ENCODE data around the gene BAIAP2.

The BAIAP2 gene

GRCh38 chr17:81053041-81053970 is 18.4 kb downstream of the BAIAP2 start:
- no peak for DNase-seq

GRCh38 chr17:81054308-81054707 is 19.4 kb downstream of the BAIAP2 start:
- DNase-seq = no peak

- no peak for DNase-seq
Observed at GRCh38 chr17:81054881-81055370, 20.0 kb downstream of the BAIAP2 start.

- no peak for DNase-seq
Observed at GRCh38 chr17:81056312-81056711, 21.4 kb downstream of the BAIAP2 start.

- no peak for DNase-seq
Observed at GRCh38 chr17:81057079-81057730, 22.3 kb downstream of the BAIAP2 start.

- no peak for DNase-seq
Observed at GRCh38 chr17:81057777-81058176, 22.8 kb downstream of the BAIAP2 start.

- no peak for DNase-seq
Observed at GRCh38 chr17:81058263-81058871, 23.4 kb downstream of the BAIAP2 start.

GRCh38 chr17:81059026-81059425 is 24.1 kb downstream of the BAIAP2 start:
- DNase-seq = no peak

- DNase-seq = no peak
Observed at GRCh38 chr17:81060416-81060815, 25.5 kb downstream of the BAIAP2 start.

- DNase-seq = no peak
Observed at GRCh38 chr17:81061027-81061735, 26.2 kb downstream of the BAIAP2 start.

GRCh38 chr17:81062014-81062780 is 27.2 kb downstream of the BAIAP2 start:
- no peak for DNase-seq

GRCh38 chr17:81063106-81064093 is 28.4 kb downstream of the BAIAP2 start:
- no peak for DNase-seq

- no peak for DNase-seq
Observed at GRCh38 chr17:81064678-81065475, 29.9 kb downstream of the BAIAP2 start.

- no peak for DNase-seq
Observed at GRCh38 chr17:81065500-81065899, 30.5 kb downstream of the BAIAP2 start.

GRCh38 chr17:81066072-81066471 is 31.1 kb downstream of the BAIAP2 start:
- DNase-seq = no peak

- DNase-seq = no peak
Observed at GRCh38 chr17:81066771-81067315, 31.9 kb downstream of the BAIAP2 start.

GRCh38 chr17:81067391-81067811 is 32.5 kb downstream of the BAIAP2 start:
- no peak for DNase-seq

GRCh38 chr17:81068411-81069134 is 33.6 kb downstream of the BAIAP2 start:
- DNase-seq = no peak

- DNase-seq = no peak
Observed at GRCh38 chr17:81069135-81069645, 34.2 kb downstream of the BAIAP2 start.

Measured in stimulated activated CD4-positive, alpha-beta T cell treated with anti-CD3 and anti-CD28 coated beads, Interleukin-4, amount 100 ng/mL, for 24 hours (primary cell).